GM21619 (cell line): ENCODE data around the gene NOVA2.

Experiments used
- ATAC-seq: cut with Tn5 transposase; IDR thresholded peaks from one replicate; pipeline ENCODE4 v1.9.1; 2021; ENCODE audit not compliant: unreplicated experiment

NOVA2 gene

GRCh38 chr19:45929247-45929646 is 44.4 kb downstream of the NOVA2 start:
- no peak for ATAC-seq

- ATAC-seq: peak; percentile 82
Measured at GRCh38 chr19:45927565-45928261, 46.0 kb downstream of the NOVA2 start.

GRCh38 chr19:45924891-45925447 is 48.7 kb downstream of the NOVA2 start:
- no peak for ATAC-seq

GRCh38 chr19:45922281-45922680 is 51.4 kb downstream of the NOVA2 start:
- ATAC-seq: no peak

- ATAC-seq: no peak
Measured at GRCh38 chr19:45920458-45920857, 53.2 kb downstream of the NOVA2 start.

- ATAC-seq: no peak
Measured at GRCh38 chr19:45919678-45920077, 54.0 kb downstream of the NOVA2 start.

- no peak for ATAC-seq
Measured at GRCh38 chr19:45918721-45919120, 54.9 kb downstream of the NOVA2 start.

- no peak for ATAC-seq
Measured at GRCh38 chr19:45917421-45918091, 56.1 kb downstream of the NOVA2 start.

- ATAC-seq: no peak
Measured at GRCh38 chr19:45913874-45914830, 59.5 kb downstream of the NOVA2 start, which contains the start of gene NANOS2. Gene NANOS2, minus strand, starts transcription at chr19:45914778. Its CDS starts 85 bp downstream, at chr19:45914693.

GRCh38 chr19:45911291-45911690 is 62.4 kb downstream of the NOVA2 start:
- ATAC-seq: no peak

GRCh38 chr19:45908956-45909355 is 64.7 kb downstream of the NOVA2 start:
- no peak for ATAC-seq

GRCh38 chr19:45906221-45906620 is 67.4 kb downstream of the NOVA2 start:
- ATAC-seq: no peak

GRCh38 chr19:45905011-45905410 is 68.7 kb downstream of the NOVA2 start:
- no peak for ATAC-seq

- peak; percentile 73 for ATAC-seq
Measured at GRCh38 chr19:45902651-45903625, 70.7 kb downstream of the NOVA2 start.

- ATAC-seq: no peak
Measured at GRCh38 chr19:45901912-45902650, 71.6 kb downstream of the NOVA2 start, which contains the start of gene MYPOP. Gene MYPOP, minus strand, starts transcription at chr19:45902613. Its CDS starts 840 bp downstream, at chr19:45901773.

- no peak for ATAC-seq
Measured at GRCh38 chr19:45901432-45901911, 72.2 kb downstream of the NOVA2 start.

GRCh38 chr19:45900738-45901431 is 72.8 kb downstream of the NOVA2 start:
- no peak for ATAC-seq

- ATAC-seq: no peak
Measured at GRCh38 chr19:45899919-45900589, 73.6 kb downstream of the NOVA2 start.
